Stimulated activated CD4-positive, alpha-beta T cell treated with anti-CD3 and anti-CD28 coated beads, Interleukin-15, amount 100 ng/mL, for 48 hours (primary cell): ENCODE measurements around the gene TTLL10.
"Not testable (repeated sequence)": the region's sequence is repeated elsewhere in the genome, so short reads cannot be mapped to it uniquely, and the experiment has no call there.

Experiments used
- DNase-seq, 2 donors: peaks; one replicate each; pipeline ENCODE4 v3.0.0-alpha.2; 2020; ENCODE audit warnings: low read depth in 2 of 2

Gene TTLL10

DNA sequence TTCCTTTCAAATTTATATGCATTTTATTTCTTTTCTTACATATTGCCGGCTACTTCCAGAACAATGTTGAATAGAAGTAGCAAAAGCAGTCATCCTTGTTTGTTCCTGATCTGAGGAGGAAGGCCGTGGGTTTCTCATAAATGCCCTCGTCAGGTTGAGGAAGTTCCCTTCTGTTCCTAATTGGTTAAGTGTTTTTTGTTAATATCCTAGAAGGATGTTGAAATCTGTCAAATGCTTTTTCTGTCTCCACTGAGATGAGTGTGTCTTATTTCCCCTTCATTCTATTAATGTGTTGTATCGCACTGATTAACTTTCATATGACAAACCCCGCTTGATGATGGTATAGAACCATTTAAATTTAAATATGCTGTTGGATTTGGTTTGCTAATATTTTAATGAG is 15.4 kb downstream of the TTLL10 start:
- no peak for DNase-seq

DNA sequence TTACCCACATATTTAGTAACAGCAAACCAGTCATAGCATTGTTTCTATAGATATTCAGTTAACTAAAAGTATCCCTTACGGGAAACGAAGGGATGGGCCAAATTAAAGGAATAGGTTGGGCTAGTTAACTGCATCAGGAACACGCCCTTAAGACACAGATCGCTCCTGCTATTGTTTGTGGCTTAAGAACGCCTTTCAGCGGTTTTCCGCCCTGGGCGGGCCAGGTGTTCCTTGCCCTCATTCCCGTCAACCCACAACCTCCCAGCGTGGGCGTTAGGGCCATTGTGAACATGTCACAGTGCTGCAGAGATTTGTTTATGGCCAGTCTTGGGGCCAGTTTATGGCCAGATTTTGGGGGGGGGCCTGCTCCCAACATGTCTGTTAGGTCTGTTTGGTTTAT is 18.1 kb downstream of the TTLL10 start:
- DNase-seq: no peak

DNA sequence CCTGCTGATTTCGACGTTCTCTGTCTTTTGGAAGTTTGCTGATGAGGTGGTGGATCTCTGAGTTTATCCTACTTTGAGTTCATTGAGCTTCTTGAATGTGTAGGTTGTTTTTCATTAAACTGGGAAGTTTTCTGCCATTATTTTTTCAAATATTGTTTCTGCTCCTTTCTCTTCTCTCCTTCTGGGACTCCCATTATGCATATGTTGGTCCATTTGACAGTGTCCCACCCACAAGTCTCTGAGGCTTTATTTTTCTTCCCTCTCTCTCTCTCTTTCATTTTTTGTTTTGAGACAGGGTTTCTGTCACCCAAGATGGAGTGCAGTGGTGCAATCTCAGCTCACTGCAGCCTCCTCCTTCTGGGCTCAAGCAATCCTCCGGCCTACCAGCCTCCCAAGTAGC is 21.0 kb downstream of the TTLL10 start:
- DNase-seq: no peak

DNA sequence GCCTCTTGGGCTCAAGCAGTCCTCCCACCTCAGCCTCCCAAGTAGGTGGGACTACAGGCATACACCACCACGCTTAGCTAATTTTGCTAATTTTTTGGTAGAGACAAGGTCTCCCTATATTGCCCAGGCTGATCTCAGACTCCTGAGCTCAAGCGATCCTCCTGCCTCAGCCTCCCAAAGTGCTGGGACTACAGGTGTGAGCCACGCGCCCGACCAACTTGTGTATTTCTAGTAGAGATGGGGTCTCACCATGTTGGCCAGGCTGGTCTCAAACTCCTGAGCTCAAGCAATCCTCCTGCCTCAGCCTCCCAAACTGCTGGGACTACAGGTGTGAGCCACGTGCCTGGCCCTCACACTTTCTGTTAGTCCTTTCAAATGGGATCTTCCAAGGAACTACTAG is 22.0 kb downstream of the TTLL10 start:
- DNase-seq: not testable (repeated sequence)

DNA sequence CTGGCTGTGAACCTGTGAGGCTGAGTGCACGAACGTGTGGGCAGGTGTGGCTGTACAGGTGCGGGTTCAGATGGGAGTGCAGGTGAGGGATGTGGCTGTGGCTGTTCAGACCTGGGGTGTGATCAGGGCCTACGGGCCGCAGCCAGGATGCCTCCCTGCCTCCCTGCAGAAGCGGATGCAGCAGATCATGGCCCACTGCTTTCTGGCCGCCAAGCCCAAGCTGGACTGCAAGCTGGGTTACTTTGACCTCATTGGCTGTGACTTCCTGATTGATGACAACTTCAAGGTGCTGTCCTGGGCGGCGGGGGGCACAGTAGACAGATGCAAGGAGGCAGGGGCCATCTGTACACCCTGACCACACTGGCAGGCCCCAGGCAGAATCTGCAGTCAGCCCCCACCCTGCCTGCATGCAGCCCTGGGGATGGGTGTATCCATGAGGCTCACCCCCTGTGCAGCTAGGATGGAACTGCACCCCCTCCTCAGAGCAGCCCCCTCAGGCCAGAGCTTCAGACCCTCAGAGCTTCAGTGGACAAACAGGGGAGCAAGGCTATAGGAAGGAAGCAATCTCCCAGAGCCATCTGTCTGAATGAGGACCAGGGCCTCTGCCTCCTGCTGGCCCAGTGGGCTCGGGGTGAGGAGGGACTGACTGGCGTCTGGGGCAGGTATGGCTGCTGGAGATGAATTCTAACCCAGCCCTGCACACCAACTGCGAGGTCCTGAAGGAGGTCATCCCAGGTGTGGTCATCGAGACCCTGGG is 22.9 kb downstream of the TTLL10 start:
- DNase-seq: no peak

DNA sequence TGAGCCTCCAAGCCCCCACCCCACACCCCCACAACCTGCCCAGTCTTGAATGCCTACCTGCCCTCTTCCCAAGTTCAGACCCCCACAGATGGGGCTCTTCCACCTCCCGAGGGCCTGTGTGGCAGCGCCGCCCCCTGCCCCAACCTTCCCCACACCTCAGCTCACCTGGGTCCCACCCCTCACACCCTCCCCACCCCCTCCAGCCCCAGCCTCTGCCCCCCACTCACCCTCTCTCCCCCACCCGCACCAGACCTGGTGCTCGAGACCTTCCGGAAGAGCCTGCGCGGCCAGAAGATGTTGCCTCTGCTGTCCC is 23.5 kb downstream of the TTLL10 start:
- no peak for DNase-seq

DNA sequence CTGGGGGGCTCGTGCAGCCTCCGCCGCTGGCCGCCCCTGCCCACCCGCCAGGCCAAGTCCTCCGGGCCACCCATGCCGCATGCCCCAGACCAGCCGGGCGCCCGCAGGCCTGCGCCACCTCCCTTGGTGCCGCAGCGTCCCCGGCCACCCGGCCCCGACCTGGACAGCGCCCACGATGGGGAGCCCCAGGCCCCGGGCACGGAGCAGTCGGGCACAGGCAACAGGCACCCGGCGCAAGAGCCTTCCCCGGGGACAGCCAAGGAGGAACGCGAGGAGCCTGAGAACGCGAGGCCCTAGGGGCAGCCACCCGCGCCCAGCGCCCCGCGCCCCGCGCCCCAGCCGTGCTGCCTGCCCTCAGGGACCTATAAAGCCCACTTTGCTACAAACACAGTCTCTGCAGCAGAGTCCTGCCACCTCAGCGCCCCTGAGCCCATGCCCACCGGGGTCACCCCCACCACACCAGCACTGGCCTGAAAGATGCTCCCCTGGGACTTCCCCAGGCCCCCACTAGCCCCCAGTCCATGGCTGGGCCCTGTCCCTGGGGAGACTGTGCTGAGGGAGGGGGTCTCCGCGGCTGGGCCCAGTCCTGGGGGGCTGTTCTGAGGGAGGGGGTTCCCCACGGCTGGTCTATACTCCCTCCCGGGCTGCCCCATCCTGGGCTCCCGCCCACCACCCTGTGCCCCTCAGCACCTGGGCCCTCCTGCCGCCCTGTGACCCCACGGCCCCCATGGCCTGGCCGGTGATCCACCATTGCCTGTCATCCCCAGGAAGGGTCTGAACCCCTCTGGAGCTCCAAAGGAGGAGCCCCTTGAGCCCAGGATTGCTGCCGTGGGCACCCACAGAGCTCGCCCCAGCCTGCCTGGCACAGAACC is 24.1 kb downstream of the TTLL10 start:
- DNase-seq: no peak

DNA sequence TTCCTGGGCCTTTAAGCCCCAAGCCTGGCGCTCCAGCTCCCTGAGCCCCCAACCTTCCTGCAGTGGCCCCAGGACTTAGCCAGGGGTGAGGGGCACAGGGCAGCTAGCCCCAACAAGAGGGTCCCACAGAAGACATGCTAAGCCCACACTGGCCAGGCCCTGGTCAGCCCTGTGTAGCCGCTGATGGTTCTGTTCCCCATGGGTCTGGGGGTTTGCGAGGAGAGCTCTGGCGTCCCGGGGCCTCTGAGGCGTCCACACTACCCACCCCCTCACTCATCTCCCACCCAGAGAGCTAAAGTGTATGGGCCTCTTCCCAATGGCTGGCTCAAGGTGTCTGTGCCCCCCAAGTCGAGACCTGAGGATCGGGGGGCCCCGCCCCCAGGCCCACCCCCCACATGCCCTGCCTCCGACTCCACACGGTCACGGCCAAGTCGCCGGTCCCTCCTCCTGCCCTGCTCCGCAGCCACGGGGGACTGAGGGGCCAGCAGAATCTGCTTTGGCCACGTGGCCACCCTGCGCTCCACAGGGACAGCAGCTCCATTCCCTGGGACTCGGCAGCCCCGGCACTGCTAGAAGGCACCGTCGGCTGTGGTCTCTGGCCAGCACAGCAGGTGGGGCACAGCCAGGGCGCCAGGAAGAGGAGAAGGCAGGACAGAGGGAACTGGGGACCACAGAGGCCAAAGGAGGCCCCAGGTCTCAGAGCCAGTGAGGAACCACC is 24.9 kb downstream of the TTLL10 start:
- no peak for DNase-seq

DNA sequence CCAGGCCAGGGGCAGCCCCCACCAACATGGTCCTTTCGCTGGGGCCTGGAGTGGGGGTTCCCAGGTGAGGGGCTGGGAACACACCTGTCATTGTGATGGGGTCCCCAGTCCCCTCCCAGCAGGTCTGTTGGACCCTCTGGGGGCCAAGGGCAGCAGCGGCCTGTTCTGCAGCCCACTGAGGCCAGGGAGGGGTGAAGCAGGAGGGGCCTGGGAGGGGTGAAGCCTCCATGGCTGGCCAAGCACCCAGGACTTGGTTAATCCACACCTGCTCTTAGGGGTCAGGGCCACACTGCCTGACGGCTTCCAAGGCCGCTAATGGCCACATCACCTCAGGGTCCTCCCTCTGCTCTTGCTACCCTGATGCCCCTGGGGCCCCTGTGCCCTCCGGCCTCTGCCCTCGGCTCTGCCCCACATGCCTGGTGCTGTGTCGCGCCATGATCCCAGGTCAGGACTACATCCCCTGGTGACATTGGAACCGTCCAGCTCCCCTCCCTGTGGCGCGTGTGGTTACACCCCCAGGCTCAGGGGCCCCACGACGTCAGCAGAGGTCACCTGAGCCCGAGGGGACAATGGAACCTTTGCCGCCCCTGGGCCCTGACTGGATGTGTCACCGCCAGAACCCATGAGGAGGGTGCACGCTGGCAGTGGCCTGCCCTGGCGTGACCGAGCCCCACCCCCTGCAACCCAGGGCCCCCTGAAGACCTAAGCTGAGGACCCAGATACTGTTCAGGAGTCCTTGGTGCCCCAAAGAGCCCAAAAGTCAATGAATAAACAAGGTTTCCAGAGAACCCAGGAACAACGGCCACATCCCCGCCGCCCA is 25.7 kb downstream of the TTLL10 start:
- DNase-seq: no peak

DNA sequence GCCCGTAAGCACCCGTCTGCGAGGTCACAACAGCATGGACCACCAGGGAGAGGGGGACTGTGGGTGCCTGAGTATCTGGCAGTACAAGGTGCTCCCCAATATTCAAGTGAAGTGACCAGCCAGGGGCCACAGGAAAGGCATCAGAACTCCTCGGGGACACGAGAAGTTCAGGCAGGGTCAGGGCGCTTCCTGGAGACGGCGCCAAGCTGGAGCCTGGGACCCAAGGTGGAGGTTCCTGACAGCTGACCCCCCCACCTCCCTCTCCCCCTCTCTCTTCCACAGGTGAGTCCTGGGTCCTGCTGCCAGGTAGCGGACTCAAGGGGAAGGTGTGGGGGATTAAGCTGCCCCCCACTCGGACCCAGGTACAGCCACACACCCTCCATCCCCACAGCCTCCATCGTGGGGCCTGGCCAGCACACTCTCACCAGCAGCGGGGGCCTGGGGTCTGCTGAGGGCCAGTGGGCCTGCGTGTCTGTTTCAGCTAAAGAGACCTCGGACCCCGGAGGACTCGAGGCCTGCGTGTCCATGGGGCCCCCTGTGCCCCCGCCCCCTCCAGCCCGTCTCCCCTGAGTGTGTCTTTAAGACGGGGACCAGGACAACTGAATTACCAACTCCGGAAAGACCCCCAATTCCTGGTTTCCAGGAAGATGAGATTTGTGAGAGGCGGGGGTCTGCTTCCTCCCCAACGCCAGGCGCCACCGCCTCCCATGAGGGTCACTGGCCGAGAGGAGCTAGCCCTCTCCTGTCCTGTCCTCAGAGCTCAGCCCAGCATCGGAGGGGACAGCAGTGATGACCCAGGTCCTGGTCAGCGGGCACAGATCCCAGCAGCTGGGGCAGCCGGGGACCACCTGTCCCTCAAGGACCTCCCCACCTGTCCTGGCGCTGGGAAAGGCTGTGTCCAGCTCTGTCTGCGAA is 26.5 kb downstream of the TTLL10 start:
- no peak for DNase-seq

DNA sequence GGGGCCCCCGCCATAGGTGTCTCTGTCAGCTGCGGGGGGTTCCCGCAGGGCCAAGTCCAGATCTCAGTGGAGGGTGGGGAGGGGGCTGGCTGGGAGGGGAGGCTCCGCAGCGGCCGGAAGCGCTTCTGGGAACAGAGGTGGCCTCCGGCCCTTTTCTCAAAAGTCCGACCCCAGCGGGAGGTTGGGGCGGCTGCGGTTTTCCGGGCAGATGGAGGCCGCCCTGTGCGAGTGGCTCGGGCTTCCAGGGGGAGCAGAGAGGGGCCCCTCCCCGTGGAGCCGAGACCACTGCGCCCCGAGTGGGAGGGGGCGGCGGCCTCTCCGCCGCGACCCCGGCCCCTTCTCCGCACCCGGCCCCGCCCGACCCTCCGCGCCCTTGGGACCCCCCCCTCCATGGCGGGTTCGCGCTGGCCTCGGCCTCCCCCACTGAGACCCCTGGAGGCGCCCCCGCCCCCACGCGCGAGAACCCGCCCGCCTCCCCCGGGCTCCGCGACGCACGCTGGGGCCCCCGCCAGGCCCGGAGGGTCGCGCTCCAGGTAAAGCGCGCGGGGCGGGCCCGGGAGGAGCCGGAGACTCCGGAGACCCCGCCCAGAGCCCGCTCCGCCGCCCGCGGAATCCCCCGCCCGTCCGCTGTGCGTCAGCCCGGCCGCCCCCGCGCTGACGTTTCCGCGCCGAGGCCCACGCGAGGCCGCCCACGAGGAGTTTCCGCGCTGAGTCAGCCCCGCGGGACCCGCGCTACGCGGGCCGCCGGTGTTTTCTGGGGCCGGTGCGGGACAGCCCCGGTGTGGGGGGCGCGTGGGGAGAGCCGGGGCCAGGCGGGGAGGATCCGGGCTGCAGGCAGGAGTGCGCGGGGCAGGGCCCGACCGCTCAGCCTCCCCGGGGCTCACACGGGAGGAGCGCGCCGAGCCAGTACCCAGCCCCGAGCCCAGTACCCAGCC is 27.5 kb downstream of the TTLL10 start:
- peak; percentile 67 to 85 for DNase-seq

DNA sequence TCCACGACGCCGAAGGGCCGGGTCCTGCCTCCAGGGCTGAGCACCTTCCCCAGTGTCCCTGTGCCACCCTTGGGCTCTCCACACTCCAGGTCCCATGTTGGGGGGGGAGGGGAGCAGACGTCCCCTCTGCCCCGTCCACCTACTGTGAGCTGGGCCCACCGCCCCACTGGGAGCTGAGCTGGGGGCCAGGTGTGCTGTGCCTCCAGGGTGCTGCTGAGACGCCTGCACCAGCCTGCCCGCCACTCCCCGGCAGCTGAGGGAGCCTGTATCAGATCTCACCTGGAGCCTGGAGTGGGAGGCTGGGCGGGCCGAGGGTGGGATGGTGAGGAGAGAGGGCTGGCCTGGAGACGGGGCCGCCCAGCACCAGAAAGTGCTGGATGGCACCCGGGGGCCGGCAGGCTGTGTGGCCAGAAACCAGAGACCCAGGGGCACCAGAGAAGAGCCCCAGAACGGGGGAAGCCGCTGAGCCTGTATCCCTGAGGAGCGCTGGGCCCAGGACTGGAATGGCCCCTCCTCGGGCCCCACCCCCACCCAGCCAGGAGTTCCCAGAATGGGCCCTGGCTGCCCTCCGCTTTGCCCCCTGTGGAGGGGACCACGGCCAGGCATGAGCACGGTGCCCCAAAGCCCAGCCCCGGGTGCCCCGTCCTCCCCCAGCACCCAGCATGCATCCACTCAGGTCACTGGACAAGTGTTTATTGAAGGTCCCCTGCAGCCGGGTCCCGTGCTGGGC is 29.3 kb downstream of the TTLL10 start:
- no peak for DNase-seq

DNA sequence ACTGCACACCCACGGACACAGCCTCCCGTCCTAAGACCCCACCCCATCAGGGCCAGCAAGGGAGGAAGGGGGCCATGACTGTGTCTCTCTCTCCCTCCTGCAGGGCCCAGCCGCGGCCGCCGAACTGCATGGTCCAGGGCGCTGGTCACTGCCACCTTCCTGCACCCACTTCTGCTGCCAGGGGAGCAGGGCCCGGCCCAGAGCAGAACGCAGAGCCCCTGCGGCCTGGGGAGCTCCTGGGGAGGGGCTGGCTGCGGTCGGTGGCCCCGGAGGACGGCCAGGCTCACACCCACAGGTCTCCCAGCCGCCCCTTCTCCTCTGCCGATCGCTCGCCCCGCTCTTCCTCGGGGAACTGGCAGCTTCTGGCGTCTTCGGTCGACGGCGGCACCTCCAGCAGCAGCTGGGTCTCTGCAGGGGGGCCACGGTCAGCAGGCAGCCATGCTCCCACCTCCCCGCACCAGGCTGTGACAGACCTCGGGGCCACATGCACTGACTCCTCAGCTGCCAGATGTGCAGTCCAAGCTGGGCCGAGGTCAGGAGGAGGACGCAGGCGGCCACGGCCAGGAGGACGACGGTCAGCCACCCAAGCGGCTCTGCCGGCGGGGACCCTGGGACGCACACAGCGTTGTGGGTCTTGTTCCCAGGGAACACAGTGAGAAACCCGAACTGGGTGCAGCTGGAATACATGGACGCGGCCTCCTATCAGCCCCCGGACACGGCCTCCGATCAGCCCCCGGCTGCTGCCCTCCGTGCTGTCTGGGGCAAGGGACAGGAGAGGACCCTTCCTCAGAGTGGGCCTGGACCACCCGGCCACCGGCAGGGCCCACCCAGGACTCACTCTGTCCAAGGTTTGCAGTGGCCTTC is 30.1 kb downstream of the TTLL10 start:
- no peak for DNase-seq

DNA sequence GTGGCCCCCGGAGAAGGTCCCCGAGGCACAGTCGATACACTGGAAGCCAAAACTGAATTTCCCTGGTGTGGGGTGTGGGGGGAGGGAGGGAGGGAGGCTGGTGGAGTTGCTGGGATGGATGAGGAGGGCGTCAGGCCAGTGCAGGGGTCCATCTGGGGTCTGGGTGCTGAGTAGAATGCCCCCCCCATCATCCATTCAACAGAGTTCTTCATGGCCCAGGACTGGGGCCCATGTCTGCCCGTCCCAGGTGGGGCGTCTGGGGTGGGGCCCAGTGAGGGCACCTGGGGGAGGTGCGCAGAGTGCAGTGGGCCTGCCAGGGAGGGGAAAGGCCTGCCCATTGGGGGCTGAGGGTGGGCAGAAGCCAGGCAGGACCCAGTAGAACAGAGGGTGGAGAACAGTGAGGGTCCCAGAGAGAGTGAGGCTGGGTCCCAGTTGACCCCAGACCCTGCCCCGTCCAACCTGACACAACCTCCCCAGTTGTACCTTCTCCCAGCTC is 30.8 kb downstream of the TTLL10 start:
- no peak for DNase-seq

DNA sequence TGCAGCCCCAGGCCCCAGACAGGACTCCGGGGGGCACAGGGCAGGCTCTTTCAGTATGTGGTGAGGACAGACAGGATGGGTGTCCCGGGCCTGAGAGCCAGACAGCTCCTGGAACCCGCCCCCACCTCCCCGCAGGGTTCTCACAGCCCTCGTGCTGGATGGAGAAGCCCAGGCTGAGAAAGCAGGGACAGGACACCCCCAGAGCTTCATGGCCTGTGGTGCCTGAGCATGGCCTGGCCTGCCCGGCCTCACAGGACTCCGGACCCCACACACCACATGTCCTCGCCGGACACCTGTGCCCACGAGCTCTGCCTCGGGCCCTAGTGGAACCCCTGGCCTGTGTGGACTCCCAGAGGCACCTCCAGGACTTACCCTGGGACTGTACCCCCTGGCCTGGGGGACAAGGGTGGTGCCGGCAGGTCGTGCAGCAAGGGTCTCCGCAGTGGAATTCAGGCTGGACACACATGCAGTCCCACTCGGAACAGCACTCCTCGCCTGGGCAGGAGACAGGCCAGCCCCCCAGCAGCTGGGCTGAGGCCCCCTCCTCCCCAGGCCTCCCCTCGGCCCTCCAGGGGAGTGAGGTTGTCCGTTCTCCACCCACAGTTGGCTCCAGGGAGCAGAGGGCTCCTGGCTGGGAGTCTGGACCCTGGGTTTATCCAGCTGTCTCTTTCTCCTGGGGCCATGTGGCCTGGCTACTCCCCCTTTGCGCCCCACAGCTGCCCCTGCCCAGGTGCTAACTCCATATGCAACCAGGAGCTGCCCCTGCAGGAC is 31.5 kb downstream of the TTLL10 start:
- no peak for DNase-seq

DNA sequence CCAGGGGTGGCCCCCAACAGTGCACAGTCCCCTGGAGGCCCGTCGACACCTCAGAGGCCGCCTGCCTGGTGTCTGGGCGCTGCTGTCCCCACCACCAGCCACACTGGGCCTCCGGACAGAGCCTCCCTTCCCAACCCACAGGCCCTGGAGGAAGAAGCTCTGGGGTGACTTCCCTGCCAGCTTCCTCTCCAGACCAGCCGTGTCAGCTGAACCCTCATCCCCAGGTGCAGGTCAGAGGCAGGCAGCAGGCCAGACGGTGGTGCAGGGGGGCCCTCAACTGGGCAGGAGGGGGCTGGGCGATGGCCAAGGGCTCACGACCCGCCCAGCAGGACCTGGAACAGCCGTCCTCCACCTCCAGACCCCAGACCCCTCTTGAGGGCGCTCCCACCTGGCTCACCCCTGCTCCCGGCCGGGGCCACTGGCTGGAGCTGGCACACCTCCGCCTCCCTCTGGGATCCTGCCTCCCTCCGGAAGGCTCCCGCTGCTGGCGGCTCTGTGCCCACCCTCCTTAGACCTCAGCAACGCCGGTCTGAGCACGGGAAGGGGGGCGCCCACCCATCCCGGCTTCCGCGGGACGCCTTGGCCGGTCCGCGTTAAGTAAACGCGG is 32.2 kb downstream of the TTLL10 start:
- no peak for DNase-seq
